DMS153 (cell line): ENCODE data around the gene DOCK1.

Source experiments
- DNase-seq: peaks from one replicate; lab custom pipeline; 2025; lab: John Stamatoyannopoulos, UW

Gene DOCK1

DNA sequence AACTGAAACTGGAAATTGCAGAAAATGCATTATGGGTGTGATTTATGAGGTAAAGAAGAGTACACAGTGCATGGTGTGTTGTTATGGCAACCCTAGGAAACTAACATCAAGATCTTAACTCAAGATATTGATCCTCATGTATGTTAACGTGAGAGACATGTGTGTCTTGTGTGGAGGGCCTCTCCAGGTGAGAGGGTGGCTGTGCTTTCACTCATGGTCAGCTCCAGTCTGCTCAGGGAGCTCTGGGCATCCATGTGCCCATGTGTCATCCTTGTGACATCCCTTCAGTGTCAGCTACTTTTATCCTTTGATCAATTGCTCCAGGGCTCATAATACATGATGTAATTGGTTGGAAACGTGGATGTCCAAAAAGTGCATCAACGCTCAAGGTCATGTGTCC, 316.1 kb downstream of the DOCK1 start:
- DNase-seq, result no peak

DNA sequence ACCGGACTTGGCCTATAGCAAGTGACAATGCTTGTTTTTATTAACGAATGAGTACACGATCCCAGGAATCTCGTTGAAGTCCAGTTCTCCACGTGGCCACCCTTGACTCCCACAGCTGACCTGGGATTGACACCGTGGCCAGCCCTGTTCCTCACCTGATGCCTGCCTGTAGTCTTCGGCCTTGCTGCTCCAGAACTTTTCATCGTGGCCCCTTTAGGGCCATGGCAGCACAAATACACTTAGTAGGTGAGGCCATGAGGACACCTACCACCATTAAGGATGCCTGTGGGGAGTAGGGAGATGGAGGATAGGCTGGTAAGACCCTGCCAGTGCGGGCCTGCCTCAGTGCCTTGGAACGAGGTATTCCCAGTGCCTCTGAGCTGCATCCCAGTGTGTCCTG, 321.8 kb downstream of the DOCK1 start:
- DNase-seq, result no peak

DNA sequence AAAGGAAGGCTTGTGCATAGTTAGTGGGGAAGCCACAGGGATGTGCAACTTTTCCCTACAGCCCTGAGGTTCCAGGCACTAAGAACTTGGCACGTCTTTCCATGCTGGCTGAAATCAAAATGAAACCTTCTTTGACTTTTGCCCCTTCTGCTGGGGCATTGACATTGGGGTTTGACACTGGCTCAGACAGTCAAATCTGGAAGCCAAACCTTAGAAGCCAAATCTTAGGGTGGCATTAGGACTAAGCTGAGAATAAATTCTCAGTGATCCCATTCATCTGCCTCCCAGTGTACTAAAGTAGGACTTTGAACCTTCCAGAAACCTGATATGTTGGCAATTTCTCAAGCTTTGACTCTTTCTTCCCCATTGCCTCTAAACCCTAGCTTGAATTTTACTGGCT, 322.4 kb downstream of the DOCK1 start:
- DNase-seq, result no peak

DNA sequence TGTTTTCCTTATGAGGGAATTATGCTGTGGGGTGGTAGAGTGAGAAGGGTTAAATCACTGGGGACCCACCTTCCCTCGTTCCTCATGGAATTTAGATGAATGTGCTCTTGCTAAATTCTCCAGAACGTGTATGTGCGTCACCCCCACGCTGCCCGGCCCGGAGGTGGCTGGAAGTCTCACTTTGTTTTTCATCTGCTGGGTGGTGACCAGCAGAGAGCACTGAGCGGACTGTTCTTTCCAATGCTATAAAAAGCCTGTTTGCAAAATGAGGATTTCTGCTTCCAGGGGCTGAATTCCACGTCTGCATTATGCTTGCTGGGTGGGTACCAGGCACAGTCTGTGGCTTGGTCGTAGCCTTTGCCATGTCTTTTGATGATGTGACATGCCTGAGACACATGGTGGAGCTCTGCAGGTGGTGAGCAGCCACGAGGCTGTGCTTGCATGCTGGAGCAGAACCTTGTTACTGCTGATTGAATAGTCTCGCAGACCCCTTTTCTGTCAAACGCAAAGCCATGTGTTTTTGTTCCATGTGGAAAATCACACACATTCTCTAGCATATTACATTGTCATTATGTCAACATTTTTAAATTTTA, 323.1 kb downstream of the DOCK1 start:
- no peak for DNase-seq

DNA sequence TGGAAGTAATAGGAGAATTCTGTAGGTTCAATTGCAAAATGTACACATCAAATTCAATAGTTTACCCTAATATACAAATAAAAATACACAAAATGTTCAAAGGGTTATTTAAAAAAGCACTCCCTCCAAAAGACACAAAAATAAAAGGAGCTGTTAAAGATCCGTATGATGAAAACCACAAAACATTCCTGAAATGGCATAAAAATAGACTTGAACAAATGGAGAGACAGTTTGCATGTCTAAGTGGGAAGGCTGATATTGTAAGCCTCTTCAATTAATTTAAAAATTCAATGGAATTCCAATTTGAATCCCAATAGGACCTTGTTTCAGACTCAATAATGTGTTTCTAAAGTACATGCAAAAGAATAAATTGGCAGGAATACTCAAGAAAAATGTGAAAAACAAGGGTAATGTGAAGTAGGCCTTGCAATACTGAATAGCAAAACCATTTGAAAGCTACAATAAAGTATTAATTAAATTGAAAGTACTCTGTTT, 329.1 kb downstream of the DOCK1 start:
- DNase-seq, result no peak

DNA sequence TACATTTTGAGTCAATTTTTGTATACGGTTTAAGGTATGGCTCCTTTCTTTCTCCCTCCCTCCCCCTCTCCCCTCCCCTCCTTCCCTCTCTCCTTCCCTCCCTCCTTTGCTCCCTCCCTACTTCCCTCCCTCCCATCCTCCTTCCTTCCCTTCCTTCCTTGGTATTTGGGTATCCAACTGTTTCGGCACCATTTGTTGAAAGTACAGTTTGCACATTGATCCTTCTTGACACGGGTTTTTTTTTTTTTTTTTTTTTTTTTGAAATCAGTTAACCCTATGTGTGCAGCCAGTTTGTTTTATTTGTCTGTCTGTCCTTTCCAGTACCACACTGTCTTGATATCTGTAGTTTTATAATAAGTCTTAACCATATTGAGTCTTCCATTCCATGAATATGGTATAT, 331.0 kb downstream of the DOCK1 start:
- no peak for DNase-seq

DNA sequence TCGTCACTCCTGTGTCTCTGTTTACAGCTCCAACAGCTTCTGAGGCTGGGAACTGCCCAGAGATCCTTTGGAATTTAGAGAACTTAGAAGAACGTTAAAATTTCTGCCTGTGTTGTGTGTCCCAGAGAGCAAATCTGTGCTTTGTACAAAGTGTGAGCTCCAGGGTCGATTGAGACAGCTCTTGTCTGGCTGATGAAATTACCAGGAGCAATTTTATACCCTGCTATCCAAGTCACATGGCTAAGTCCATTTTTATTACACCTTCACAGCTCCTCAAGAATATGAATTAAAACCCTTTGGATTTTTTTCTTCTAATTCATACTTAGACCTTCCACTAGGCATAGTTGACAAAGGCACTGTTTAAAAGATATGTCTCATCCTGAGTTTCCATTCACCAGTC, 337.7 kb downstream of the DOCK1 start:
- DNase-seq, result no peak

DNA sequence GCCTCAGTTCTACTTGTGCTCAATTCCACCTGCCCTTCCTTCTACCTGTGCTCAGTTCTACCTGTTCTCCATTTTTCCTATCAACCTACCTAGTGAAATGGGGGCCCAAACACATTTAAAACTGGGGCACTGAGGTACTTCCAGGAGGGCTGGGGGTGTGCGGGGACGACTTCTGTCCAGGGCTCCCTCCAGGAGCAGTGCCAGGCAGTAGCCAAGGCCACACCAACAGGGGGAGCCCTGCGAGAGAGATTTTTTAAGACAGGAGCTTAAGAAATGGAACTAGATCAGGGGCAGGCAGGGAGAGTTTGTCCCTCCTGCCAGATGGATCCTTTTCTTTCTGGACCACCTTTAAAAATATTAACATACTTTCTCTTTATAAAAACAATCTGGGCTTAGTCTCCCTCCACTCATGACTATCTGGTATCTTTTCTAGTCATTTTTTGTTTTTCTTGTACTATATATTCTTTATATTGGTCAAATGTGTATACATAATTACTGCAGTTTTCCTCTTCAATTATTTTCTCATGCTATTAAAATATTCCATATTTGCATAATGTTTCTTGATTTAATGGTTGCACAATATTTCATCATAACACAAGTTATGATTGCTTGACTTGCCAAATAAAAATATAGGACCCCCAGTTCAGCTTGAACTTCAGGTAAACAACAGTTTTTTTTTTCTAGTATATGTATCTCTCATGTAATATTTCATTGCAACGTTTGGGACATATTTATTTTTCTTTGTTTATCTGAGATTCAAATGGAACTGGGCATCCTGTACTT, 338.5 kb downstream of the DOCK1 start:
- DNase-seq, result no peak

DNA sequence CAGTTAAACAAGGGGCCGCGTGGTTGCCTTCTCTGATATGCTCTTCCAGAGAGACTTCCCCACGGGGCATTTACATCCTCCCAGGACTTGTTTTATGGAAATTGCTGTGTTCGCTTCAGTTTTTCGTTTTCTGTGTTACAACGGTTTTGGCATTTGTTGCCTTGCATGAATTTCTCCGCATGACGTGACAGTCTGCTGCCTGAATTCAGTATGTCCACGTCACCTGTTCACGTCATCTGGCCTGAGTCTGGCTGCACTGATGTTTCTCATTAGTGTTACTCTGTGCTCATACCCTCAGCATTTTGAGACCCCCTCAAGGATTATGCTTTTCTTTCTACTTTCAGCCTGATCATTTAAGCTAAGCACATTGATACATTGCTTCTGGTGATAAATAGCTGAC, 340.2 kb downstream of the DOCK1 start:
- no peak for DNase-seq

DNA sequence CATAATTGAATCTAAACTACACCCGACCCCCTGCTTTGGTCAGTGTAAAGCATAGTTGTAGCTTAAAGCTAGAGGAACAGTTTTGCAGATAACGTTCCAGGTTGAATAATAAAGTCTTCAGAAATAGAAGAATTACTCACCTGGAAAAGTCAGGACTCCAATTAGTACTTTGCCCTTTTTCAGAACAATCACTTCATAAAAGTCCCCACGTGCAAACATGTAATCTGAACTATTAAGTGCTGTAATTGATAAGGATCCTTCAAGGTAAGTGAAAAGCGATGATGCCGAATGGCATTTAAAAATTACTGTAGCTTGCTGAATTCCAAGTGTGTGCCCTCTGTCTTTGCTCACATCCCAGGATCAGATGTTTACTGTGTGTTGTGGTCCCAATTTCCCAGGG, 344.8 kb downstream of the DOCK1 start:
- DNase-seq, result no peak

DNA sequence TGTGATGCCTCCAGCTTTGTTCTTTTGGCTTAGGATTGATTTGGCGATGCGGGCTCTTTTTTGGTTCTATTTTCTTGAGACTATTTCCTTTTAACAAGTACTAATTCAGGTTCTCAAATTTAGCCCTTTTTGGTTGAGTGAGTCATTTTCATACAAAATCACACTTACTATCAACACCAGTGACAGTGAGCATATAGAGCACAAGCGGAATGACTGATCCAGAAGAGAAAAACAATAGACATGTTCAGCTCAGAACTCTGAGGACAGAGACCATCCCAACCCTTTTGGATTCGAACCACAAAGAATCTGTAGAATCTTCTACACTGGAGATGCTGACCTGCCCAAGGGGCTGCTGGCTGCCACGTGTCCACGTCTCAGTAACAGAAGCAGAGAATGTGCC, 347.6 kb downstream of the DOCK1 start:
- DNase-seq, result no peak

DNA sequence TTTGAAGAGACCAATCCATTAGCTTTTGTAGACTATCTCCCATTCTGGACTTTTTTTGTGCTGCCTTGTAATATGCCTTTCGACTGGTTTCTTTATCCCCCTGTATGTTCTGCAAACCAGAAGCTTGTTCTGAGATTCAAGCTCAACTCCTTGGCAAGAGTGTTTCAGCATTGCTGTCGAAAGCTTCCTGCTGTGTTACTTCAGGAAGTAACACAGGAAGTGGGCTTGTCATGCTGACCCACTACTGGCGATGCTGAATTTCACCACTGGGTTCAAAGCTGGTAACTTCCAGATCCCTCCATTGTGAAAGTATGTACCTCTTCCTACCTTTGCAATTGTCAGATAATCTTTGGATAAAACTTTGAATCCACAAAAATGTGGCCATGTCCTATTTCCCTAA, 349.0 kb downstream of the DOCK1 start:
- DNase-seq, result no peak

GRCh38 chr10:127257395-127257794, 352.2 kb downstream of the DOCK1 start:
- peak; percentile 5 for DNase-seq

GRCh38 chr10:127259347-127259746, 354.1 kb downstream of the DOCK1 start:
- DNase-seq, result no peak

- DNase-seq, result no peak
Observed at GRCh38 chr10:127262606-127263005, 357.4 kb downstream of the DOCK1 start.

DNA sequence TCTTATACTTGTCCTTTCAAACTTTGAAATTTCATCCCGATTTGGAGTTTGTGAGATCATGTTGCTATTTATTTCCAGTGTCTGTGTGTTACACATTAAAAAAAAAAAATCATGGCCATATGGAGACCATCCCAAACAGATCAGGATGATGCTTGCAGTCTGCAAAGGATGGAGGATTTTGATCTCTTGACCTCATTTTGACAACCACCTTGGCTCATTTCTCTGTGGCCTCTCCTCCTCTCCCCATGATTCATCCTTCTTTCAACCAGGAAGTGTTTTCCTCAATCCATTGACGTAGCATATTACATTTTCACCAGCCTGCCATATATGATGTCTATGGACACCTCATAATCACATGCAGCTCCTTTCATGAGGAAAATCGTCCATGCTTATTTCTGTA, 360.1 kb downstream of the DOCK1 start:
- no peak for DNase-seq

DNA sequence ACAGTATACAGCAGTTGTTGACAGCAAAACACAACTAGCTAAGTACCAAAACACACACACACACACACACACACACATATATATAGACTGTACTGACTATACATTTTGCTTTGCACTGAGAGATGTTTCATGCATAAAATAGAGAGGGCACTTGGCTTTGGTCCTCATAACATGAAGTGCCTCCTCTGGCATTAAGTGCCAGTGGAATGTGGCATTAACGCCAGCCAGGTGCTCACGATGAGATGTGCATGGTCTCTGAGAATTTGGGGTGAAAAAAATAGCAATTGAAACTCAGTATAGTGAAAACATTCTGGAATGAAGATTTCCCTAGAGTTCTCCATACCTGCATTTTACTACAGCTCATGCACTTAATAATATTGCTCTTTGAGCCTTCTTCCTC, 361.2 kb downstream of the DOCK1 start:
- DNase-seq, result no peak

GRCh38 chr10:127267442-127267841, 362.2 kb downstream of the DOCK1 start:
- DNase-seq, result no peak

DNA sequence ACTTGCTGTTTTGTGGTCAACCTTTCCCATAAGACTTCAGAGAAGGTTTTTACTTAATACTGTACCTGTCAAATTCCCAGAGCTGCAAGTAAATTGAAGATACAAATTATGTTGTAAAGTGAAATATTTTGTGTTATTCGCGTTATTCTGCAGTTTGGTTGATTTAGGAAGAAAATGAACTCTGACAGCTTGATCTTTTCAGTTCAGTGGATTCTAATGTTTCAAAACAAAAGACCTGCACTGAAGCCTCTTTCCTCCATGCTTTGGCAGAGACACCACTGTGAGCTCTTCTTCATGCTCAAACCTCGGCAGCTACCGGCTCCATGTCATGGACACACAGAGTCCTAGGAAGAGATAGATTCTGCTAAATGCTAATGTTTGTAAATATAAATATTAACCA, 366.8 kb downstream of the DOCK1 start:
- no peak for DNase-seq

DNA sequence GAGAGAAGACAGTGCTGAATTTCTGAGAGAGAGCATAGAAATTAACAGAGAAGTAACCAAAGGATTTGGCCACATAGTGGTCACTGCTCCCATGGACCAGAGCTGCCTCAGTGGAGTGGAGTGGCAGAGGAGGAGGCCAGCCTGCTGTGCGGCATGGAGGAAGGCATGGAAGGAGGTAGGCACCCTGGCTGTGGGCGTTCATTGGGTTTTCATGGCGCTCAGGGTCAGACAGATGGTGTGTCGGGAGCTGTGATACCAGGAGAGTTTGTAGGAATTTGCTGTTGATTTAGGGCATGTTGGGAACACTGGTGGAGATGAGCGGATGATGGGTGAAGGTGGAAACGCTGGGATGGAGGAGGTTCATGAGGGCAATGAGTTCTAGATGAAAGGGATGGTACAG, 370.0 kb downstream of the DOCK1 start:
- no peak for DNase-seq

DNA sequence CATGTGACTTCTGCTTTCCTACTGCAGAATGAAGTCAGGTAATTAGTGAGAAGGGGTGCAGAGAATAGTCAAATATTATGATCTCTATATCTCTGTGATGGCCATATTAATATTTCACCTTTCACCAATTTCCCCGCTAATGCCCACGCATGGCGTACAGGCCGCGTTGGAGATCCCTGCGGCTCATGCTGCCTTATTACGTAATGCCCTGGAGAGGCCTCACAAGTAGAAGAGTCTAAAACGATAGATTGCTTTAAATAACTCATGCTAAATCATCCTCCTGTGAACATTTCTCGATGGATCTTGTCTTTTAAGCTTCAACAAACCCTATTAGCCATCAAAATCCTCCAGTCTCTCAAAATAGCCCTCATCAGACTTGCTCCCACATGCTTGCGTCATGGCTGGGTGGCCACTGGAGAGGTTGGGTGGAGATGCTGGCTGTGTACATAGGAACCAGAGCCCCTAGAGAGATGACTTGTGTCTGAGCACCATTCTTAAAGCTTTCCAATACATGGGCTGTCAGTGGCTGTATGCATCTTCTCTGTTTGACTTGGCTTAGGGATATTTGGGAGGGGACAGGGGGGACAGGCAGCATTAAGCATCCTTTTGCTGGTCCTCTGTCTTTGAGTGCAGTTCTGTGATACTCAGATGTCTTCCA, 370.7 kb downstream of the DOCK1 start:
- no peak for DNase-seq

DNA sequence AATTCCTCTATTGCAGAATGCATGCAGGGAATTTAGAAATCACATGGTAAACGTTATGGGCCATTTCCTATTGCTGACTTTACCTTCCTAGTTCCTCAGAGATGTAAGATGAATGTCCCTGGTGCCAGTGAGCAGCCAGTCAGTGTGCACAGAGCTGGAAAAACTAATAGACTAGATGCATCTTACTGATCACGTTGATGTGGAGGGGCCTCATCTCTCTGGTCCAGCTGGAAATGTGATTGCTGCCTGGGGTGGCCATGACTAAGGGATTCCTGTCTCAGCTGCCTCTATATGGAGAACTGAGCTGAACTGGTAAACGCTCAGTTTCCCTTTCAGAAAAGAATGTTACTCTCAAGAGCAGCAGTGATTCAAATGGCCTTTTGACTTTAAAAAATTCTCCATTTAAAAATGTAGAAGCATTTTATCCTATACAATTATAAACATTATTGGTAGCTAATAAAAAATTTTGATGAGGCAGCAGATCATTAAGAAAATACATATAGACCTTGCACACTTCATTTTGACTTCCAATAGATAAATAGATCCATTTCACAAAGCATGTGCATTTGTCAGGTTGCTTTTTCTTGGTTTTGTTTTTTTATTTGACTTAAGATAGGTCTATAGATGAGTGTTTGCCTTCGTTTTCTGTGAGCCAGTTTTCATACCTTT, 371.7 kb downstream of the DOCK1 start:
- no peak for DNase-seq

DNA sequence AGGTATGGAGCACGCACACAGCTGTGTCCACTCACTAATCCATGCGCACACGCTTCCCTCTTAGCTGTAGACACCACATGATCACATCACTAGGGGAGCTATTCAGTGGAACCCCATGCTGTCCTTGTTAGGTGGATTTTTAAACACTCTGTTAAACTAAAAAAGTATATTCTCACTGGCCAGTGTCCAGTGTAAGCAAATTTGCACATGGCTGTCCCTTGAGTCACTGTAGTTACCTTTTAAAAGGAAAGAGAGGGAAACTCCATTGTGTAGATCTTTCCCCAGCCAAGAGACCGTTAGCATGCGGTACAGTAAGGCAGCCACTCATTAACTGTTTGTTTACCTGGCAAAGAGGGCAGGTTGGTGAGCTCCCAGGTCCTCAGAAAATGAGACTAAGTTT, 372.8 kb downstream of the DOCK1 start:
- DNase-seq, result no peak
